Stimulated activated CD8-positive, alpha-beta memory T cell treated with anti-CD3 and anti-CD28 coated beads, Interleukin-4, amount 100 ng/mL, for 4 hours (primary cell): ENCODE data around the gene LSAMP.

Experiments
- DNase-seq, 2 donors: peaks; one replicate each; pipeline ENCODE4 v3.0.0-alpha.2; 2020; ENCODE audit warnings: low read depth in 2 of 2, low spot score in 1 of 2

Gene LSAMP

GRCh38 chr3:116030131-116030850, 415.0 kb downstream of the LSAMP start:
- DNase-seq, result no peak

- no peak for DNase-seq
Measured at GRCh38 chr3:116029266-116029665, 416.0 kb downstream of the LSAMP start.

- DNase-seq, result no peak
Measured at GRCh38 chr3:116028157-116028556, 417.1 kb downstream of the LSAMP start.

- DNase-seq, result no peak
Measured at GRCh38 chr3:116020989-116021388, 424.3 kb downstream of the LSAMP start.

- no peak for DNase-seq
Measured at GRCh38 chr3:116020495-116020894, 424.8 kb downstream of the LSAMP start.

- DNase-seq, result no peak
Measured at GRCh38 chr3:116019254-116019763, 426.0 kb downstream of the LSAMP start.

- no peak for DNase-seq
Measured at GRCh38 chr3:116018646-116019045, 426.6 kb downstream of the LSAMP start.

- DNase-seq, result no peak
Measured at GRCh38 chr3:116015931-116016330, 429.4 kb downstream of the LSAMP start.

- DNase-seq, result no peak
Measured at GRCh38 chr3:116007000-116007399, 438.3 kb downstream of the LSAMP start.

- no peak for DNase-seq
Measured at GRCh38 chr3:116005404-116005803, 439.9 kb downstream of the LSAMP start.

GRCh38 chr3:116002235-116002634, 443.1 kb downstream of the LSAMP start:
- DNase-seq, result no peak

GRCh38 chr3:116001151-116001621, 444.1 kb downstream of the LSAMP start:
- no peak for DNase-seq

- no peak for DNase-seq
Measured at GRCh38 chr3:116000311-116000710, 445.0 kb downstream of the LSAMP start.

- DNase-seq, result no peak
Measured at GRCh38 chr3:115999613-116000012, 445.7 kb downstream of the LSAMP start.

- no peak for DNase-seq
Measured at GRCh38 chr3:115999001-115999585, 446.2 kb downstream of the LSAMP start.

GRCh38 chr3:115996420-115997108, 448.7 kb downstream of the LSAMP start:
- no peak for DNase-seq

GRCh38 chr3:115990669-115991068, 454.6 kb downstream of the LSAMP start:
- DNase-seq, result no peak

- DNase-seq, result no peak
Measured at GRCh38 chr3:115989684-115990421, 455.4 kb downstream of the LSAMP start.

GRCh38 chr3:115986555-115987207, 458.6 kb downstream of the LSAMP start:
- no peak for DNase-seq

- DNase-seq, result no peak
Measured at GRCh38 chr3:115982629-115983028, 462.7 kb downstream of the LSAMP start.

GRCh38 chr3:115982108-115982507, 463.2 kb downstream of the LSAMP start:
- DNase-seq, result no peak
